GM21786 (cell line): ENCODE measurements around the gene ZNF831.

Experiments used
- ATAC-seq: cut with Tn5 transposase; IDR thresholded peaks from one replicate; pipeline ENCODE4 v1.9.1; 2021; ENCODE audit not compliant: unreplicated experiment

The ZNF831 gene

GRCh38 chr20:59211208-59211765 is 47.7 kb downstream of the ZNF831 start:
- no peak for ATAC-seq

- no peak for ATAC-seq
Measured at GRCh38 chr20:59214073-59214472, 50.5 kb downstream of the ZNF831 start.

GRCh38 chr20:59214606-59215547 is 51.3 kb downstream of the ZNF831 start:
- ATAC-seq, result no peak

GRCh38 chr20:59217173-59217572 is 53.6 kb downstream of the ZNF831 start:
- no peak for ATAC-seq

- ATAC-seq, result no peak
Measured at GRCh38 chr20:59217794-59218280, 54.2 kb downstream of the ZNF831 start.

GRCh38 chr20:59219211-59219610 is 55.6 kb downstream of the ZNF831 start:
- ATAC-seq, result no peak

GRCh38 chr20:59220161-59220560 is 56.5 kb downstream of the ZNF831 start:
- no peak for ATAC-seq

- no peak for ATAC-seq
Measured at GRCh38 chr20:59221049-59221706, 57.6 kb downstream of the ZNF831 start.

GRCh38 chr20:59221707-59222252 is 58.2 kb downstream of the ZNF831 start:
- ATAC-seq, result no peak

- no peak for ATAC-seq
Measured at GRCh38 chr20:59222253-59223181, 58.9 kb downstream of the ZNF831 start.

- ATAC-seq, result no peak
Measured at GRCh38 chr20:59223182-59223601, 59.6 kb downstream of the ZNF831 start.

GRCh38 chr20:59223750-59224149 is 60.1 kb downstream of the ZNF831 start:
- ATAC-seq, result no peak

GRCh38 chr20:59224236-59224635 is 60.6 kb downstream of the ZNF831 start:
- ATAC-seq, result no peak

GRCh38 chr20:59230385-59230784 is 66.8 kb downstream of the ZNF831 start:
- no peak for ATAC-seq

GRCh38 chr20:59231124-59231804 is 67.6 kb downstream of the ZNF831 start:
- no peak for ATAC-seq

- no peak for ATAC-seq
Measured at GRCh38 chr20:59232618-59233017, 69.0 kb downstream of the ZNF831 start.

GRCh38 chr20:59235226-59235625 is 71.6 kb downstream of the ZNF831 start:
- no peak for ATAC-seq

- ATAC-seq, result no peak
Measured at GRCh38 chr20:59240006-59240405, 76.4 kb downstream of the ZNF831 start.

GRCh38 chr20:59242714-59243626 is 79.3 kb downstream of the ZNF831 start:
- ATAC-seq, result no peak
